LNCaP clone FGC (cell line): Measurements from ENCODE around the gene ZC3H7A.

Source experiments
- DNase-seq: peaks from one replicate; pipeline ENCODE4 v3.0.0-alpha.2; 2011; ENCODE audit warnings: low read depth
- H3K4me3 ChIP-seq: 2 replicates; pipeline ENCODE4 v1.5.1; 2011; ENCODE audit warnings: mild to moderate bottlenecking, low read depth, low read length, control low read depth
- TF ChIP-seq, protein P1 (sequence below): IDR thresholded peaks from 2 replicates; pipeline ENCODE4 v1.5.1; 2012; ENCODE audit warnings: mild to moderate bottlenecking; ENCODE audit not compliant: control insufficient read depth, insufficient read depth; ENCODE audit errors: extremely low read depth

Gene ZC3H7A

DNA sequence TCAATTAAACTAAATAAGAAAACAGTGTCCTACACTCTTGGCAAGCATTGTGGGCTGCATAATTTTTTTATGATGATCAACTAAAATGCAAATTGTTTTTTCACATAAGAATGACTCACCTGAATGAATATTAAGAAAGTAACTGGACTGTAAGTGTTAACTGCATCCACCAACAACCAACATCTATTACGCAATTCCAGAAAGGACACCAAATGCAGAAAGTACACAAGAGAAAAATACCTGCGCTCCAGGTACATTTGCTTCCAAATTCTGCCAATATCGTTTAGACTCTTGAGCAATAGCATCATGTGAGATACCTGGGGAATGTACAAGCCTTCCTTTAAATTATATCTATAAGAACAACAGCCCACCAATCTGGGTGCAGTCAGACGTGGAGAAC, 34.6 kb downstream of the ZC3H7A start:
- no peak overlapping the region for H3K4me3 ChIP-seq
- no peak for DNase-seq
- TF ChIP-seq, protein P1, sequence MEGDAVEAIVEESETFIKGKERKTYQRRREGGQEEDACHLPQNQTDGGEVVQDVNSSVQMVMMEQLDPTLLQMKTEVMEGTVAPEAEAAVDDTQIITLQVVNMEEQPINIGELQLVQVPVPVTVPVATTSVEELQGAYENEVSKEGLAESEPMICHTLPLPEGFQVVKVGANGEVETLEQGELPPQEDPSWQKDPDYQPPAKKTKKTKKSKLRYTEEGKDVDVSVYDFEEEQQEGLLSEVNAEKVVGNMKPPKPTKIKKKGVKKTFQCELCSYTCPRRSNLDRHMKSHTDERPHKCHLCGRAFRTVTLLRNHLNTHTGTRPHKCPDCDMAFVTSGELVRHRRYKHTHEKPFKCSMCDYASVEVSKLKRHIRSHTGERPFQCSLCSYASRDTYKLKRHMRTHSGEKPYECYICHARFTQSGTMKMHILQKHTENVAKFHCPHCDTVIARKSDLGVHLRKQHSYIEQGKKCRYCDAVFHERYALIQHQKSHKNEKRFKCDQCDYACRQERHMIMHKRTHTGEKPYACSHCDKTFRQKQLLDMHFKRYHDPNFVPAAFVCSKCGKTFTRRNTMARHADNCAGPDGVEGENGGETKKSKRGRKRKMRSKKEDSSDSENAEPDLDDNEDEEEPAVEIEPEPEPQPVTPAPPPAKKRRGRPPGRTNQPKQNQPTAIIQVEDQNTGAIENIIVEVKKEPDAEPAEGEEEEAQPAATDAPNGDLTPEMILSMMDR: no peak

DNA sequence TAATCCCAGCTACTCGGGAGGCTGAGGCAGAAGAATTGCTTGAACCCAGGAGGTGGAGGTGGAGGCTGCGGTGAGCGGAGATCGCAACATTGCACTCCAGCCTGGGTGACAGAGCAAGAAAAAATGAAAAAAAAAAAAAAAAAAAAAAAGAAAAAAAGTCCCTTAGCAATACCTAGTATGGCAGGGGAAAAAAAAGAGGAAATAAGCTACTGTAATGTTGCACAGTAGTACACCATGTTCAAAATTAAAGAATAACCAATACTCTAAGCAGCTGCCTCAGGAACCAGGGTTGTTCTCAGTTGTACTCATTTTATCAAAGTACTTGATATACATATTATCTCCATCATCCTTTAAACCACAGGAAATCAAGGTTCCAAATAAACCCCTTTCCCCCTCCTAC, 37.1 kb downstream of the ZC3H7A start:
- no peak overlapping the region for H3K4me3 ChIP-seq
- TF ChIP-seq, protein P1: no peak
- no peak for DNase-seq

DNA sequence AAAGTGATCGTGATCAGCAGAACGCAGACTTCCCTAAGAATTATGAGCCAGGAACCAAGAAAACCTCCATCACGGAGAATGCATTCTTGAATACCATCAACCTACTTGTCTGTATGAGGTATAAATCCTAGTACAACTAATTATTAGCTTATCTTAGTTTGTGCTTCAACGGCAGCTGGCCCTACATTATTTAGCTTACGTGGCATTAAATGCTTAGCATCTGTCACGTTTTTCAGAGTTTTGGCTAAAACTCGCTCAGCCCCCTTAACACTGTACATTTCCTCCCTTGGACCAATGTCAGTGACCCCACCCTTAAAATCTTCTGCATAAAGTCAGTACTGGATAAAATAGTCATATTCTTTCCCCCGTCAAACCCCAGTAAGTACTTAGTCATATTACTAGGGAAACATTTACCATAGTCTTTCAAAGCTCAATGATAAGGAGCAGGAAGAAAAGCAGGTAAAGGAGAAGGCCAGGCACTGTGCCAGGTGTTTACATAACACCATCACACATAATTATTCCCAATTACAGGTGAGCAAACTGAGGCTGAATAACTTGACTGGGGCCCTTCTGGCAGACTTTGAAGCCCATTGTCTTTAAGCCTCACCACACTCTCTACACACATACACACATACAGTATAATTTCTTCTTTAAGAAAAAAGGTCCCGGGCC, 37.8 kb downstream of the ZC3H7A start:
- DNase-seq: peak; percentile 46
- TF ChIP-seq, protein P1: no peak

DNA sequence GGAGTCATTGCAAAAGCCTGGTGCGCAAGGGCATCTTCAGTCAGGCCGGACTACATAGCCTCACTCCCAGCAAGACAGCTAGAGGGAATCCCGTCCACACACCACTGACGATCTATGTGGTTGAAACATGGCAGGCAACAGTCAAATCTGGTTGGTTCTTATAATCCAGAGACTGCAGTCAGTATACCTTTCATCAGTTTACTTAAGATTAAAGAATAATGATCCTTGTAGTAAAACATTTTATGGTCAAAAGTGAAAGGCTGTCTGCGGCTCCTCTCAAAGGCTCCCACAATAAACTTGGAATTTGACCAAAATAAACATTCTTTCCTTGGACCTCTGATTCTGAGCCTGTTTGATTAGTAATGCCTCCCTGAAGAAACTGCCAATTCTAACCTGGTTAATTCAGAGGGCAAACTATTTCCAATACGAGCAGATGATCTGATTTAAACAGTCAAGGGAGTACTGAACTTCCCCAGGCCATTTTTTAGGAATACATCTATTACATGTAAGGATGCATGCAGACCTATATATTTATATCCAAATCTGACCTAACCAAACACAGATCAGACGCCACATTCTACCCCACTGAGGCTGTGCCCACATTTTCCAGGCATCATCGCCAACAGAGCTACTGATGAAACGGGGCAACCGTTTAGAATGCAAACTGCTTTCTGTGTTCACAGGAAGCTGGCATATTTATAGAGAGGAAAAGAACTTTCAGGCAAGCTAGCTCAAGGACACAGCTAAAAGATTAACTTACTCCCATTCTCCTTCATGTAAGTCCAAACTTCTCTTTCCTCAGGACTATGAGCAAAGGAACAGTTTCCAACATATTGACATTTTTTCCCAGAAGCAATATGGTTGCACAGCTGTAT, 39.1 kb downstream of the ZC3H7A start:
- H3K4me3 ChIP-seq: peak overlapping the region; percentile 34
- peak; percentile 96 for DNase-seq
- TF ChIP-seq, protein P1: no peak

More for the DNA sequence above, 37.8 kb downstream of the ZC3H7A start:
- no peak overlapping the region for H3K4me3 ChIP-seq

DNA sequence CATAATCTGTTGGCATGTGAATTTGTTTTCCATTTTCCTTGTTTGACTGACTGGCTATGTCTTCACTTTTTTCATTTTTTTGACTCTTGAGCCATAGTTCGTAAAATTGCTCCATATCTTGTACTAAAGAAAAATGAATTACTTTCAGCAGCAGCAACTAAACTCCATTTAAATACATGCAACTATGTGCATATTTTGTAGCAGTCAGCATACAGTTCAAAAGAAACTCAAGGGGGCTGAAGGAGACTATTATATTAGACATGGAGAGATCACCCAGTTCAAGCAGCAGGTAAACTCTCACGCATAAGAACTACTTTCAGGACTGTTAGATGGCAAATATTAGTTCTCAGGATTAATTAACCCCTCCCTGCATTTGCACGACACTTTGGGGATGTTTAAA, 40.8 kb downstream of the ZC3H7A start:
- TF ChIP-seq, protein P1: no peak
- DNase-seq: no peak
- no peak overlapping the region for H3K4me3 ChIP-seq

DNA sequence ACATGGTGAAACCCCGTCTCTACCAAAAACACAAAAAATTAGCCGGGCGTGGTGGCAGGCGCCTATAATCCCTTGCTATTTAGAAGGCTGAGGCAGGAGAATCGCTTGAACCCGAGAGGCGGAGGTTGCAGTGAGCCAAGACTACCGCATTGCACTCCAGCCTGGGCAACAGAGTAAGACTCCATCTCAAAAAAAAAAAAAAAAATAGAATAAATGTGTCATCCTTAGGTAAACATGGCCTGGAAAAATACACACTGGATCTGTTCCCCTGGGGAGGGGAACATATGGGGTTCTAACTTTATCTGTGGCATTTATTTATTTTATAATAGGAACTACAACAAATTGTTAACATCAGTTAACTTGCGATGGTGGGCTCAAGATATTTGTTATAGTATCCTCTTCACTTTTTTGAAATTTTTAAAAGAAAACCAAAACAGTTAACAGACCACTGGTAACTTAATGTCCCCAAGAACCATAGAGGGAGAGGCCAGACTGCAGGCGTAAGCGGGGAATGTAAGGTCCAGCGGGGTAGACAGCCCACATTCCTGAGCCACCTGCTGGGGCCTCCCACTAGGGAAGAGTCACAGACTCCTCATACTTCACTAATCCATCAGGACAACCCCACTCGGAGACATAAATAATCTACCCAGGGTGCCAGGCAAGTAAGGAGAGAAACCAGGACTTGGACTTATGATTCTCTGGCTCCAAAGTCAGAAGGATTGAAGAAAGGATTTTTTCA, 41.9 kb downstream of the ZC3H7A start:
- no peak overlapping the region for H3K4me3 ChIP-seq
- DNase-seq: no peak
- TF ChIP-seq, protein P1: no peak
